Bone marrow (tissue), 2 donors: ENCODE measurements around the gene MUSTN1.

Experiments
- DNase-seq, 2 donors: peaks; one replicate each; lab custom pipeline; 2025; lab: John Stamatoyannopoulos, UW

MUSTN1 gene

GRCh38 chr3:52834871-52835501 lies at the start of gene MUSTN1:
Gene MUSTN1 (minus strand): TSS chr3:52835019. CDS start chr3:52834948, 71 bp downstream.
- DNase-seq = no peak

- no peak for DNase-seq
Measured at GRCh38 chr3:52882377-52882776, 47.6 kb upstream of the MUSTN1 start.

GRCh38 chr3:52881871-52882270 lies 47.1 kb upstream of the MUSTN1 start:
- no peak for DNase-seq

- DNase-seq = no peak
Measured at GRCh38 chr3:52880474-52880873, 45.7 kb upstream of the MUSTN1 start.

- DNase-seq = no peak
Measured at GRCh38 chr3:52880047-52880446, 45.2 kb upstream of the MUSTN1 start.

- DNase-seq = no peak
Measured at GRCh38 chr3:52879581-52879980, 44.8 kb upstream of the MUSTN1 start.

- DNase-seq = no peak
Measured at GRCh38 chr3:52879090-52879489, 44.3 kb upstream of the MUSTN1 start.

GRCh38 chr3:52877085-52877484 lies 42.3 kb upstream of the MUSTN1 start:
- no peak for DNase-seq

- no peak for DNase-seq
Measured at GRCh38 chr3:52874864-52875587, 40.2 kb upstream of the MUSTN1 start.

GRCh38 chr3:52874160-52874701 lies 39.4 kb upstream of the MUSTN1 start:
- DNase-seq = no peak

GRCh38 chr3:52873433-52874159 lies 38.8 kb upstream of the MUSTN1 start:
- DNase-seq = no peak

- no peak for DNase-seq
Measured at GRCh38 chr3:52872245-52872644, 37.4 kb upstream of the MUSTN1 start.

GRCh38 chr3:52871761-52872160 lies 36.9 kb upstream of the MUSTN1 start:
- no peak for DNase-seq

GRCh38 chr3:52870471-52870870 lies 35.7 kb upstream of the MUSTN1 start:
- no peak for DNase-seq

- no peak for DNase-seq
Measured at GRCh38 chr3:52866427-52866826, 31.6 kb upstream of the MUSTN1 start.

- DNase-seq = no peak
Measured at GRCh38 chr3:52865994-52866393, 31.2 kb upstream of the MUSTN1 start.

- DNase-seq = no peak
Measured at GRCh38 chr3:52860424-52860768, 25.6 kb upstream of the MUSTN1 start.

- DNase-seq = no peak
Measured at GRCh38 chr3:52859686-52860423, 25.0 kb upstream of the MUSTN1 start.

- DNase-seq = no peak
Measured at GRCh38 chr3:52857864-52858263, 23.0 kb upstream of the MUSTN1 start.

- no peak for DNase-seq
Measured at GRCh38 chr3:52857133-52857532, 22.3 kb upstream of the MUSTN1 start.

GRCh38 chr3:52856666-52857065 lies 21.8 kb upstream of the MUSTN1 start:
- DNase-seq = no peak

- DNase-seq = no peak
Measured at GRCh38 chr3:52854013-52854412, 19.2 kb upstream of the MUSTN1 start.
